ENCODE data around the gene ELOVL7. TPM values are rescaled to one million over a fixed set of nuclear protein-coding genes. Genes with fewer than 3 reads are reported as not detected.

Gene ELOVL7
- total and polyA plus RNA-seq, 2 donors (not counting 3 experiments of a cell fraction or from before 2014, with no cell fraction given) = 0.01 to 0.09 TPM

GRCh38 chr5:60789551-60789950 is 54.5 kb downstream of the ELOVL7 start:
- H3K36me3 ChIP-seq (ENCODE audit: control insufficient read depth in 2 of 2, extremely low read depth in 1 of 2, insufficient read depth in 2 of 2, low read length in 2 of 2) = no peaks in the 10 kb centered on the region
- H3K4me1 ChIP-seq (ENCODE audit: control insufficient read depth, extremely low read depth, insufficient read depth, low read length) = no peaks in the 10 kb centered on the region
- BruUV-seq (replicated peaks) = no TSS peak
- no peak overlapping the region for H2AFZ ChIP-seq (ENCODE audit: low read depth, low read length)
- TF ChIP-seq MAX (IDR thresholded peaks at IDR 0.05; ENCODE audit: insufficient read depth, insufficient read length) (no peak), EZH2 (IDR thresholded peaks at IDR 0.05; ENCODE audit: borderline replicate concordance, low read depth, low read length, severe bottlenecking) (no peak), FOS (IDR thresholded peaks at IDR 0.05; ENCODE audit: borderline replicate concordance, insufficient read depth, low read length) (no peak), POLR2A (IDR thresholded peaks at IDR 0.05; ENCODE audit: low read depth, low read length) (no peak), POLR2AphosphoS5 (IDR thresholded peaks at IDR 0.05; ENCODE audit: insufficient read depth, low read depth, low read length) (no peak), CTCF (IDR thresholded peaks at IDR 0.05; ENCODE audit: extremely low read depth in 1 of 2, insufficient read depth in 1 of 2, low read depth in 1 of 2, low read length in 2 of 2) (no peak), MYC (IDR thresholded peaks at IDR 0.05; ENCODE audit: low read depth, low read length) (no peak), JUN (IDR thresholded peaks at IDR 0.05; ENCODE audit: borderline replicate concordance, insufficient read depth, insufficient read length, low read depth) (no peak), GATA2 (IDR thresholded peaks at IDR 0.05; ENCODE audit: insufficient read depth, insufficient read length, low read depth, low read length) (no peak)
- no peaks in the 10 kb centered on the region for H3K9me3 ChIP-seq (replicated peaks; ENCODE audit: control insufficient read depth, insufficient read depth, low read length)
- ChIA-PET CTCF (no interaction called here), POLR2A (no interaction called here)
- H3K27ac ChIP-seq (ENCODE audit: insufficient read depth, low read depth, low read length) = no peak overlapping the region
- no peaks in the 10 kb centered on the region for H4K20me1 ChIP-seq (replicated peaks; ENCODE audit: control insufficient read depth, extremely low read depth, insufficient read depth, low read length)
- H3K9me1 ChIP-seq (replicated peaks; ENCODE audit: control insufficient read depth, extremely low read depth, insufficient read depth, low read length) = no peaks in the 10 kb centered on the region
- no peak overlapping the region for H3K4me2 ChIP-seq (ENCODE audit: insufficient read depth, low read length)
- no peaks in the 10 kb centered on the region for H3K79me2 ChIP-seq (ENCODE audit: control insufficient read depth, insufficient read depth, low read length)
- H3K9ac ChIP-seq (replicated peaks; ENCODE audit: extremely low read depth, insufficient read depth, low read length) = no peak overlapping the region
- no peaks in the 10 kb centered on the region for H3K27me3 ChIP-seq (ENCODE audit: control insufficient read depth in 2 of 2, insufficient read depth in 2 of 2, low read length in 2 of 2)
- FAIRE-seq (no peak), DNase-seq (ENCODE audit: low read depth, low spot score) (no peak)
- H3K4me3 ChIP-seq (replicated peaks in 1 of 3; ENCODE audit: insufficient read depth in 1 of 3, low read depth in 1 of 3, low read length in 3 of 3) = no peak overlapping the region
- intact Hi-C loops (cut with micrococcal nuclease) (no loop called here), dilution Hi-C loops (cut with MboI; ENCODE audit: extremely low pct_ligation_motif_present, low sequenced_read_pairs) (no loop called here)
